Keratinocyte (primary cell): ENCODE data around the gene PLAAT2. TPM values are rescaled to one million over a fixed set of nuclear protein-coding genes. Genes with fewer than 3 reads are reported as not detected.

Source experiments
- DNase-seq: peaks from one replicate; pipeline ENCODE4 v3.0.0-alpha.2; 2011; ENCODE audit warnings: low read depth, missing footprints, low spot score
- FAIRE-seq: peaks from 2 replicates; lab custom pipeline; 2011; peaks lifted over from hg19 to GRCh38; lab: Jason Lieb, UNC
- H2AFZ ChIP-seq: 2 replicates; pipeline ENCODE4 v1.6.0; 2012; ENCODE audit warnings: low read length, control low read depth, inconsistent platforms; ENCODE audit not compliant: control insufficient read depth
- H3K27ac ChIP-seq: 2 replicates; pipeline ENCODE4 v1.5.1; 2011; ENCODE audit warnings: low read length; ENCODE audit not compliant: control insufficient read depth, insufficient read depth
- H3K27me3 ChIP-seq: 3 replicates; pipeline ENCODE4 v1.6.0; 2011; ENCODE audit warnings: low read length; ENCODE audit not compliant: control insufficient read depth, insufficient read depth; ENCODE audit errors: extremely low read depth
- H3K36me3 ChIP-seq, 2 experiments: 2 replicates in 1 of 2; 3 replicates in 1 of 2; pipeline ENCODE4 v1.5.1; 2011; ENCODE audit warnings: low read length in 2 of 2, mild to moderate bottlenecking in 1 of 2; ENCODE audit not compliant: control insufficient read depth in 2 of 2, insufficient read depth in 2 of 2; ENCODE audit errors: extremely low read depth in 1 of 2
- H3K4me1 ChIP-seq: 3 replicates; pipeline ENCODE4 v1.5.1; 2011; ENCODE audit warnings: low read length; ENCODE audit not compliant: control insufficient read depth, insufficient read depth; ENCODE audit errors: extremely low read depth
- H3K4me2 ChIP-seq: 3 replicates; pipeline ENCODE4 v1.6.0; 2011; ENCODE audit warnings: low read depth, low read length; ENCODE audit not compliant: control insufficient read depth, insufficient read depth; ENCODE audit errors: extremely low read depth
- H3K4me3 ChIP-seq, 3 experiments: fragments of 200-600 bp in 1 of 3; sonication (generic) in 1 of 3; 2 replicates in 2 of 3; 3 replicates in 1 of 3; pipeline ENCODE4 v1.5.1; 2011 to 2016; ENCODE audit warnings: low read length in 3 of 3, mild to moderate bottlenecking in 3 of 3, control low read depth in 2 of 3, inconsistent platforms in 1 of 3, low read depth in 1 of 3, mixed read lengths in 1 of 3, mixed run types in 1 of 3, moderate library complexity in 1 of 3; ENCODE audit not compliant: control insufficient read depth in 2 of 3, insufficient read depth in 2 of 3; ENCODE audit errors: extremely low read depth in 1 of 3
- H3K79me2 ChIP-seq: 2 replicates; pipeline ENCODE4 v1.6.0; 2012; ENCODE audit warnings: low read length; ENCODE audit not compliant: control insufficient read depth, insufficient read depth
- H3K9ac ChIP-seq: 3 replicates; pipeline ENCODE4 v1.6.0; 2011; ENCODE audit warnings: low read length; ENCODE audit not compliant: control insufficient read depth, insufficient read depth; ENCODE audit errors: extremely low read depth
- H3K9me1 ChIP-seq: 3 replicates; pipeline ENCODE4 v1.6.0; 2011; ENCODE audit warnings: low read length; ENCODE audit not compliant: control insufficient read depth, insufficient read depth; ENCODE audit errors: extremely low read depth
- H3K9me3 ChIP-seq: 2 replicates; pipeline ENCODE4 v1.5.1; 2012; ENCODE audit warnings: low read depth, low read length; ENCODE audit not compliant: control insufficient read depth
- H4K20me1 ChIP-seq: 3 replicates; pipeline ENCODE4 v1.6.0; 2011; ENCODE audit warnings: low read length; ENCODE audit not compliant: control insufficient read depth, insufficient read depth; ENCODE audit errors: extremely low read depth
- CTCF ChIP-seq, 3 experiments: IDR thresholded peaks in 1 of 3; conservative IDR thresholded peaks in 1 of 3; optimal IDR thresholded peaks in 1 of 3; 2 replicates in 2 of 3; 3 replicates in 1 of 3; pipeline versions ENCODE3 to v1.5.1; 2011; ENCODE audit warnings: low read length in 3 of 3, mild to moderate bottlenecking in 3 of 3, moderate library complexity in 2 of 3, control low read depth in 1 of 3, inconsistent platforms in 1 of 3; ENCODE audit not compliant: insufficient read depth in 2 of 3; ENCODE audit errors: extremely low read depth in 1 of 3
- EZH2 ChIP-seq: IDR thresholded peaks from one replicate; pipeline ENCODE4 v1.6.1; 2012; ENCODE audit warnings: inconsistent platforms, mild to moderate bottlenecking, low read length, moderate library complexity
- dilution Hi-C: fragments of 300-500 bp; cut with MboI; formaldehyde crosslinking; loops from one replicate; pipeline ENCODE4 v1.7.0; 2020; ENCODE audit warnings: low sequenced_read_pairs; ENCODE audit not compliant: extremely low pct_ligation_motif_present
- polyA plus RNA-seq, 5 experiments: library from polyadenylated mRNA; depleted of rRNA in 3 of 5; stranded (reverse) in 3 of 5; stranded (forward) in 1 of 5; unstranded in 1 of 5; fragments of >200 nt; gene quantifications; 1 replicate in 1 of 5; 2 replicates in 3 of 5; 3 replicates in 1 of 5; pipeline versions ENCODE4 v1.2.1 to v1.2.3, GENCODE V29; 2011 to 2012; ENCODE audit warnings: missing spikeins in 2 of 5, low read depth in 1 of 5, low replicate concordance in 1 of 5

Gene PLAAT2
- polyA plus RNA-seq, 1 donor (not counting 4 experiments of a cell fraction or from before 2014, with no cell fraction given) = 0.29 TPM

- FAIRE-seq (no peak), DNase-seq (no peak)
- dilution Hi-C loops = no loop called here
Measured at GRCh38 chr11:63517156-63517555, 46.0 kb downstream of the PLAAT2 start.

GRCh38 chr11:63516109-63516508, 47.1 kb downstream of the PLAAT2 start:
- Histone ChIP-seq H3K9me3 (no peaks in the 10 kb centered on the region), H3K4me1 (no peaks in the 10 kb centered on the region), H3K79me2 (no peaks in the 10 kb centered on the region), H3K27me3 (no peaks in the 10 kb centered on the region), H3K27ac (no peak overlapping the region), H3K4me2 (no peak overlapping the region), H3K4me3 (no peak overlapping the region), H3K9me1 (no peaks in the 10 kb centered on the region), H4K20me1 (no peaks in the 10 kb centered on the region), H3K36me3 (no peaks in the 10 kb centered on the region), H3K9ac (no peak overlapping the region), H2AFZ (no peak overlapping the region)
- dilution Hi-C loops = no loop called here
- DNase-seq (no peak), FAIRE-seq (no peak)
- TF ChIP-seq EZH2 = no peak
- TF ChIP-seq CTCF (optimal IDR thresholded peaks at IDR 0.05 in 1 of 3, IDR thresholded peaks at IDR 0.05 in 1 of 3, conservative IDR thresholded peaks at IDR 0.05 in 1 of 3; ENCODE audit: extremely low read depth in 1 of 3, insufficient read depth in 2 of 3, low read length in 3 of 3) = no peak

More at GRCh38 chr11:63517156-63517555, 46.0 kb downstream of the PLAAT2 start:
- H3K9me3 ChIP-seq = no peaks in the 10 kb centered on the region
- H2AFZ ChIP-seq = no peak overlapping the region
- H3K4me2 ChIP-seq = no peak overlapping the region
- H4K20me1 ChIP-seq = no peaks in the 10 kb centered on the region
- H3K9ac ChIP-seq = no peak overlapping the region
- H3K27ac ChIP-seq = no peak overlapping the region
- no peaks in the 10 kb centered on the region for H3K79me2 ChIP-seq
- no peaks in the 10 kb centered on the region for H3K27me3 ChIP-seq
- no peak for TF ChIP-seq CTCF (optimal IDR thresholded peaks at IDR 0.05 in 1 of 3, IDR thresholded peaks at IDR 0.05 in 1 of 3, conservative IDR thresholded peaks at IDR 0.05 in 1 of 3; ENCODE audit: extremely low read depth in 1 of 3, insufficient read depth in 2 of 3, low read length in 3 of 3)
- TF ChIP-seq EZH2 = no peak
- no peaks in the 10 kb centered on the region for H3K9me1 ChIP-seq
- H3K4me1 ChIP-seq = no peaks in the 10 kb centered on the region
- no peaks in the 10 kb centered on the region for H3K36me3 ChIP-seq
- no peak overlapping the region for H3K4me3 ChIP-seq
